ENCODE measurements around the gene PPM1A. TPM values are rescaled to one million over a fixed set of nuclear protein-coding genes. Genes with fewer than 3 reads are reported as not detected.

Gene PPM1A
- total and polyA plus RNA-seq, 2 experiments from 2014 or later = 16.9 to 21.5 TPM

DNA sequence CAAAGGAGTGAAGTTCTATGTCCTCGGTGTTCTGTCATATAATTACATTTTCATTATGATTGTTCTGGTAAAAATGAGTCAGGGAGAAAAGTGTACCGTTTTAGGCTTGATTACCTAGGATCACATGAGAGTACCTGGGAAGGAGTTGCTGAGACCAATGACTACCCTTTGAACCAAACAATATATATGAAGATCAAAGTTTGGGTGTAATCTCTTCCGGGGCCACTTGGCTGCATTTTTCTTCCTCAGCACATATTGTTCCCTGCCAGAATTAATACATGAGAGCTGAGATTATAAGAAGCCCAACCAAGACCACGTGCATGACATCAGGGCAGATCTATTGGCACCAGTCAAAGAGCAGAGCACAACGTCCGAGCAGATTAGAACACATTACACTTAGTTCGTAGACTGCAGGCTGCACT is 42.8 kb upstream of the PPM1A start:
- Histone ChIP-seq H3K79me2 (ENCODE audit: insufficient read depth) (no peaks in the 10 kb centered on the region), H3K4me3 (no peak overlapping the region), H3K27ac (no peak overlapping the region), H3K9ac (no peak overlapping the region), H3K9me3 (ENCODE audit: low read depth) (no peaks in the 10 kb centered on the region), H2AFZ (no peak overlapping the region), H3K36me3 (ENCODE audit: low read depth) (no peaks in the 10 kb centered on the region), H3K4me2 (ENCODE audit: unreplicated experiment) (no peak overlapping the region), H3K27me3 (replicated peaks; ENCODE audit: insufficient read depth) (peaks cover 12% of the 10 kb centered on the region; the same call in 1 of the 2 replicates), H4K20me1 (ENCODE audit: insufficient read depth) (no peaks in the 10 kb centered on the region), H3K4me1 (ENCODE audit: insufficient read depth) (no peaks in the 10 kb centered on the region), H3F3A (ENCODE audit: insufficient read depth) (no peaks in the 10 kb centered on the region), H3K9me2 (ENCODE audit: insufficient read depth) (no peaks in the 10 kb centered on the region)
- DNase-seq = no peak
- WGBS, 2 experiments (ENCODE audit: low coverage in 1 of 2, low lambda C conversion rate in 2 of 2, missing lambda C conversion rate in 2 of 2) = 26 to 33% methylated on average over 7 of the region's 7 CpGs
- in situ Hi-C loops (cut with MboI) = no loop called here
- no peak for TF ChIP-seq EZH2phosphoT487 (IDR thresholded peaks at IDR 0.05; ENCODE audit: insufficient read depth, low read depth)
- TF ChIP-seq EZH2 (IDR thresholded peaks at IDR 0.05; ENCODE audit: insufficient read depth, poor library complexity, severe bottlenecking) = no peak

DNA sequence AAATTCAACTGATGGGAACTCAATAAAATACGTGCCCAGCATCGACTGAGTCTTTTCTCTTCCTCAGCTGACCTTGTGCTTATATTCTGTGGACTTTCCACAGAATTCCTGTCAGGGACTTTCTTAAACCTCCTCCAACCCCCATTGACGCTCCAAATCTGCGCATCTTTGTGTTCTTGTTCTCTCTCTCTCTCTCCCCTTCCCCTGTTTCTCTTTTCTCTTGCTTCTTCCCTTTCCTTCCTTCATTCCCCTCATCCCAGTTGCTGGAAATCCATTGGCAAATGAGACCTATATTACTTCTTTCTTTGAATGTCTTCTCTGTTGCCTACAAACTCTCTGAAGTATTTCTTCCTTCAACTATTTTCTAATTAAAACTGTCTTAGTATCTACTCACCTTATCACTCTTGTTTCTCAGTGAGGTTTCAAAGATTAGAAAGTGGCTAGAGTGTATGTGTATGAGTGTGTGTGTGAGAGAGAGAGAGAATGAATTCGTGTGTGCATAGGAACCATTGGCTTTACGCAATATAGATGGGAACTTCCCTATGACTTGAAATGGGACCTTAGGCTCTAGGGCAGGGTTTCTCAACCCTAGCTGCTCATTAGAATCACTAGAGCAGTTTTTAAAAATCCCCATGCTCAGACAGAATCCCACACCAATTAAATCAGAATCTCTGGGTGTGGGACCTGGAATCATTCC is 42.0 kb upstream of the PPM1A start:
- Histone ChIP-seq H3K27ac (no peak overlapping the region), H2AFZ (no peak overlapping the region), H3K9me2 (ENCODE audit: insufficient read depth) (no peaks in the 10 kb centered on the region), H3K9me3 (ENCODE audit: low read depth) (no peaks in the 10 kb centered on the region), H3K4me2 (ENCODE audit: unreplicated experiment) (no peak overlapping the region), H3K9ac (no peak overlapping the region), H3K4me1 (ENCODE audit: insufficient read depth) (no peaks in the 10 kb centered on the region), H4K20me1 (ENCODE audit: insufficient read depth) (no peaks in the 10 kb centered on the region), H3F3A (ENCODE audit: insufficient read depth) (no peaks in the 10 kb centered on the region), H3K36me3 (ENCODE audit: low read depth) (no peaks in the 10 kb centered on the region), H3K27me3 (replicated peaks; ENCODE audit: insufficient read depth) (peaks cover 12% of the 10 kb centered on the region; the same call in 1 of the 2 replicates), H3K79me2 (ENCODE audit: insufficient read depth) (no peaks in the 10 kb centered on the region), H3K4me3 (no peak overlapping the region)
- in situ Hi-C loops (cut with MboI) = no loop called here
- DNase-seq = no peak
- TF ChIP-seq EZH2 (IDR thresholded peaks at IDR 0.05; ENCODE audit: insufficient read depth, poor library complexity, severe bottlenecking) (no peak), EZH2phosphoT487 (IDR thresholded peaks at IDR 0.05; ENCODE audit: insufficient read depth, low read depth) (no peak)
- WGBS, 2 experiments (ENCODE audit: low coverage in 1 of 2, low lambda C conversion rate in 2 of 2, missing lambda C conversion rate in 2 of 2) = 50 to 53% methylated on average over 6 of the region's 6 CpGs

DNA sequence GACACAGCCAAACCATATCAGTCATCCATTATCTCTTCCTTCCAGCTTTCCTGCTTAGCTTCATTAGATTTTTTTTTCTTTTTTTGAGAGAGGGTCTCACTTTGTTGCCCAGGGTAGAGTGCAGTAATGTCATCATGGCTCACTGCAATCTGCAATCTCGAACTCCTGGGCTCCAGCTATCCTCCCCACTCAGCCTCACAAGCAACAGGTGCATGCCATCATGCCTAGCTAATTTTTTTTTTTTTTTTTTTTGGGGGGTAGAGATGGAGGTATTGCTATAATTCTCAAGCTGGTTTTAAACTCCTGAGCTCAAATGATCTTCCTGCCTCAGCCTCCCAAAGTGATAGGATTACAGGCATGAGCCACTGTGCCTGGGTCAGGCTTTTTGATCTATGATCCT is 38.3 kb upstream of the PPM1A start:
- Histone ChIP-seq H4K20me1 (ENCODE audit: insufficient read depth) (no peaks in the 10 kb centered on the region), H3K27me3 (replicated peaks; ENCODE audit: insufficient read depth) (0 out of 2 replicates have a peak, but pooled peaks cover 6% of the 10 kb centered on the region), H3K9ac (no peak overlapping the region), H3K4me1 (ENCODE audit: insufficient read depth) (no peaks in the 10 kb centered on the region), H3K9me3 (ENCODE audit: low read depth) (no peaks in the 10 kb centered on the region), H3F3A (ENCODE audit: insufficient read depth) (no peaks in the 10 kb centered on the region), H3K36me3 (ENCODE audit: low read depth) (no peaks in the 10 kb centered on the region), H3K4me3 (no peak overlapping the region), H3K9me2 (ENCODE audit: insufficient read depth) (no peaks in the 10 kb centered on the region), H3K79me2 (ENCODE audit: insufficient read depth) (no peaks in the 10 kb centered on the region), H2AFZ (no peak overlapping the region), H3K27ac (no peak overlapping the region), H3K4me2 (ENCODE audit: unreplicated experiment) (no peak overlapping the region)
- WGBS, 2 experiments (ENCODE audit: low coverage in 1 of 2, low lambda C conversion rate in 2 of 2, missing lambda C conversion rate in 2 of 2) = 0% methylated on average over 1 of the region's 1 CpG
- DNase-seq = no peak
- in situ Hi-C loops (cut with MboI) = no loop called here
- TF ChIP-seq EZH2 (IDR thresholded peaks at IDR 0.05; ENCODE audit: insufficient read depth, poor library complexity, severe bottlenecking) (no peak), EZH2phosphoT487 (IDR thresholded peaks at IDR 0.05; ENCODE audit: insufficient read depth, low read depth) (no peak)

DNA sequence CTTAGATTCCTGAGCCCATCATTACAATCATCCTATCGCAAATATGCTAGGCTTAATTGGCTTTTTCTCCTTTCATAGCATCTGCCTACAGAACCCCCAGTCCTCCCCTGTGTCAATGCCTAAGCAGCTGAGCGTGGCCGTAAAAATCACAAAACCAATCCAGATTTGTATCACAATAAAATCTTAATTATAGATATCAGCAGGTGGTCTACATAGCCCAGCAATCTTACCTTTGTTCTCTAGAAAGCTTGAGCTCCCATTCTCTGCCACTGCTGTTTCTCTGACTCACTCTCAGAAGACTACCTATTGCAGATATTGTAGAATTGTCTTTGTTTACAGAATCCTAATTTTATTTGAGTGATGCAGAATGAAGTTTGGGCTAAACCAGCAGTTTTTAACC is 37.9 kb upstream of the PPM1A start:
- Histone ChIP-seq H3K9me3 (ENCODE audit: low read depth) (no peaks in the 10 kb centered on the region), H4K20me1 (ENCODE audit: insufficient read depth) (no peaks in the 10 kb centered on the region), H3F3A (ENCODE audit: insufficient read depth) (no peaks in the 10 kb centered on the region), H3K79me2 (ENCODE audit: insufficient read depth) (no peaks in the 10 kb centered on the region), H3K36me3 (ENCODE audit: low read depth) (no peaks in the 10 kb centered on the region), H3K27me3 (replicated peaks; ENCODE audit: insufficient read depth) (0 out of 2 replicates have a peak, but pooled peaks cover 6% of the 10 kb centered on the region), H3K9me2 (ENCODE audit: insufficient read depth) (no peaks in the 10 kb centered on the region), H3K27ac (no peak overlapping the region), H3K4me3 (no peak overlapping the region), H3K4me1 (ENCODE audit: insufficient read depth) (no peaks in the 10 kb centered on the region), H2AFZ (no peak overlapping the region), H3K4me2 (ENCODE audit: unreplicated experiment) (no peak overlapping the region), H3K9ac (no peak overlapping the region)
- in situ Hi-C loops (cut with MboI) = no loop called here
- no peak for DNase-seq
- 67 to 80% methylated on average over 3 of the region's 3 CpGs for WGBS, 2 experiments (ENCODE audit: low coverage in 1 of 2, low lambda C conversion rate in 2 of 2, missing lambda C conversion rate in 2 of 2)
- TF ChIP-seq EZH2phosphoT487 (IDR thresholded peaks at IDR 0.05; ENCODE audit: insufficient read depth, low read depth) (no peak), EZH2 (IDR thresholded peaks at IDR 0.05; ENCODE audit: insufficient read depth, poor library complexity, severe bottlenecking) (no peak)

All from GM23248 (cell line).